ENCODE data around the gene CAND1. TPM values are rescaled to one million over a fixed set of nuclear protein-coding genes. Genes with fewer than 3 reads are reported as not detected.

Gene CAND1
- total RNA-seq, 1 experiment from 2014 or later: 155 TPM

GRCh38 chr12:67245571-67245970 is 23.6 kb upstream of the CAND1 start:
- POLR2A ChIA-PET: no interaction called here
- ATAC-seq (no peak), DNase-seq (ENCODE audit: low read depth, low spot score) (no peak)
- Histone ChIP-seq H3K79me2 (ENCODE audit: insufficient read depth, low read length) (no peaks in the 10 kb centered on the region), H3K36me3 (ENCODE audit: control insufficient read depth in 1 of 2, insufficient read depth in 2 of 2, low read length in 2 of 2) (no peaks in the 10 kb centered on the region), H3K9me2 (ENCODE audit: insufficient read depth) (no peaks in the 10 kb centered on the region), H3K4me1 (ENCODE audit: control insufficient read depth in 1 of 2, insufficient read depth in 2 of 2, low read length in 2 of 2) (no peaks in the 10 kb centered on the region), H3K9ac (ENCODE audit: low read length) (no peak overlapping the region), H4K20me1 (ENCODE audit: insufficient read depth) (no peaks in the 10 kb centered on the region), H3K27me3 (ENCODE audit: insufficient read depth, low read length) (peaks cover 4% of the 10 kb centered on the region; the same call in 1 of the 2 replicates), H3K9me3 (ENCODE audit: control insufficient read depth in 1 of 2, insufficient read depth in 1 of 2, low read depth in 1 of 2, low read length in 2 of 2) (no peaks in the 10 kb centered on the region), H3K27ac (ENCODE audit: low read depth, low read length) (no peak overlapping the region), H3K4me2 (ENCODE audit: low read length) (no peak overlapping the region), H2AFZ (ENCODE audit: low read depth, low read length, poor library complexity, severe bottlenecking) (no peak overlapping the region), H3K4me3 (replicated peaks in 1 of 2; ENCODE audit: low read depth in 1 of 2, low read length in 2 of 2) (no peak overlapping the region)
- RAD21 ChIA-PET (ENCODE audit: low non-redundant PET in 1 of 2, low total read pairs in 2 of 2, uncharacterized antibody in 2 of 2, unreplicated experiment in 2 of 2): no interaction called here
- no peak for TF ChIP-seq JUND (IDR thresholded peaks at IDR 0.05)
- TF ChIP-seq SIN3A (IDR thresholded peaks at IDR 0.05; ENCODE audit: low read depth): no peak
- CTCF ChIA-PET: no interaction called here
- intact Hi-C loops (cut with micrococcal nuclease): no loop called here
- BruUV-seq (replicated peaks): no TSS peak

DNA sequence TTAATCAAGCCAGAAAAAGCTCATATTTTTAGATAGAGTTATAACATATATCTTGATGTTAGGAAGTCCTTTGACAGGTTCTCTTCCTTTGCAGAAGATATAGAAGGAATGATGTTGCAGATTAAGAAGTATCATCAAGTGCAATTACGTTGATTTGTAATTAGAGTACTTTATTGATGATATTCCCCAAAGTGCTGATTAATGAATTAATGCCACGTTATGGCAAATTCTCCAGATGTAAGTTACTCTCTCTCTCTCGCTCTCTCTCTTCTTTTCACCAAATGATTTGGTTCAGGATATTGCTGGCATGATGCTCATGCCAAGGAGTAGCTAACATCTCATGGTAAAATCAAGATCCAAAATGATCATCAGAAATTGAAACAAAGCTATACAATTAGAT is 18.1 kb upstream of the CAND1 start:
- peaks cover 6% of the 10 kb centered on the region; the same call in 1 of the 2 replicates for H3K27me3 ChIP-seq (ENCODE audit: insufficient read depth, low read length)
- H3K36me3 ChIP-seq (ENCODE audit: control insufficient read depth in 1 of 2, insufficient read depth in 2 of 2, low read length in 2 of 2): no peaks in the 10 kb centered on the region
- H3K27ac ChIP-seq (ENCODE audit: low read depth, low read length): no peak overlapping the region
- H3K79me2 ChIP-seq (ENCODE audit: insufficient read depth, low read length): no peaks in the 10 kb centered on the region
- H3K9me2 ChIP-seq (ENCODE audit: insufficient read depth): no peaks in the 10 kb centered on the region
- ChIA-PET POLR2A (no interaction called here), CTCF (no interaction called here), RAD21 (ENCODE audit: low non-redundant PET in 1 of 2, low total read pairs in 2 of 2, uncharacterized antibody in 2 of 2, unreplicated experiment in 2 of 2) (no interaction called here)
- intact Hi-C loops (cut with micrococcal nuclease): no loop called here
- H3K9ac ChIP-seq (ENCODE audit: low read length): no peak overlapping the region
- DNase-seq (ENCODE audit: low read depth, low spot score): no peak
- BruUV-seq (replicated peaks): no TSS peak
- no peaks in the 10 kb centered on the region for H4K20me1 ChIP-seq (ENCODE audit: insufficient read depth)
- TF ChIP-seq RAD21 (IDR thresholded peaks at IDR 0.05; ENCODE audit: low read depth) (no peak), ELF1 (IDR thresholded peaks at IDR 0.05; ENCODE audit: borderline replicate concordance, low read depth) (no peak), EZH2 (IDR thresholded peaks at IDR 0.05) (no peak), SIN3A (IDR thresholded peaks at IDR 0.05; ENCODE audit: low read depth) (no peak), FOSL1 (IDR thresholded peaks at IDR 0.05; ENCODE audit: low read depth) (no peak), ZFX (IDR thresholded peaks at IDR 0.05) (no peak), CTCF (IDR thresholded peaks at IDR 0.05 in 2 of 3, conservative IDR thresholded peaks at IDR 0.05 in 1 of 3; ENCODE audit: borderline replicate concordance in 1 of 3, insufficient read depth in 1 of 3, low read depth in 2 of 3, low read length in 2 of 3) (no peak), CEBPB (IDR thresholded peaks at IDR 0.05; ENCODE audit: low read depth) (no peak), JUND (IDR thresholded peaks at IDR 0.05) (no peak), POLR2AphosphoS5 (IDR thresholded peaks at IDR 0.05; ENCODE audit: low read depth, low read length) (no peak), EZH2phosphoT487 (IDR thresholded peaks at IDR 0.05; ENCODE audit: borderline replicate concordance) (no peak), POLR2A (IDR thresholded peaks at IDR 0.05; ENCODE audit: borderline replicate concordance, extremely low read depth, insufficient read depth, insufficient read length) (no peak), ZNF274 (IDR thresholded peaks at IDR 0.05; ENCODE audit: low read depth, low read length) (no peak), TCF7L2 (IDR thresholded peaks at IDR 0.05; ENCODE audit: borderline replicate concordance, extremely low read depth, insufficient read depth, insufficient read length) (no peak), ATF3 (IDR thresholded peaks at IDR 0.05) (no peak), SRF (IDR thresholded peaks at IDR 0.05; ENCODE audit: low read depth) (no peak), SP1 (IDR thresholded peaks at IDR 0.05; ENCODE audit: low read depth) (no peak), CBX3 (IDR thresholded peaks at IDR 0.05; ENCODE audit: low read depth) (no peak)
- TF ChIP-seq, protein P1, sequence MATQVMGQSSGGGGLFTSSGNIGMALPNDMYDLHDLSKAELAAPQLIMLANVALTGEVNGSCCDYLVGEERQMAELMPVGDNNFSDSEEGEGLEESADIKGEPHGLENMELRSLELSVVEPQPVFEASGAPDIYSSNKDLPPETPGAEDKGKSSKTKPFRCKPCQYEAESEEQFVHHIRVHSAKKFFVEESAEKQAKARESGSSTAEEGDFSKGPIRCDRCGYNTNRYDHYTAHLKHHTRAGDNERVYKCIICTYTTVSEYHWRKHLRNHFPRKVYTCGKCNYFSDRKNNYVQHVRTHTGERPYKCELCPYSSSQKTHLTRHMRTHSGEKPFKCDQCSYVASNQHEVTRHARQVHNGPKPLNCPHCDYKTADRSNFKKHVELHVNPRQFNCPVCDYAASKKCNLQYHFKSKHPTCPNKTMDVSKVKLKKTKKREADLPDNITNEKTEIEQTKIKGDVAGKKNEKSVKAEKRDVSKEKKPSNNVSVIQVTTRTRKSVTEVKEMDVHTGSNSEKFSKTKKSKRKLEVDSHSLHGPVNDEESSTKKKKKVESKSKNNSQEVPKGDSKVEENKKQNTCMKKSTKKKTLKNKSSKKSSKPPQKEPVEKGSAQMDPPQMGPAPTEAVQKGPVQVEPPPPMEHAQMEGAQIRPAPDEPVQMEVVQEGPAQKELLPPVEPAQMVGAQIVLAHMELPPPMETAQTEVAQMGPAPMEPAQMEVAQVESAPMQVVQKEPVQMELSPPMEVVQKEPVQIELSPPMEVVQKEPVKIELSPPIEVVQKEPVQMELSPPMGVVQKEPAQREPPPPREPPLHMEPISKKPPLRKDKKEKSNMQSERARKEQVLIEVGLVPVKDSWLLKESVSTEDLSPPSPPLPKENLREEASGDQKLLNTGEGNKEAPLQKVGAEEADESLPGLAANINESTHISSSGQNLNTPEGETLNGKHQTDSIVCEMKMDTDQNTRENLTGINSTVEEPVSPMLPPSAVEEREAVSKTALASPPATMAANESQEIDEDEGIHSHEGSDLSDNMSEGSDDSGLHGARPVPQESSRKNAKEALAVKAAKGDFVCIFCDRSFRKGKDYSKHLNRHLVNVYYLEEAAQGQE (IDR thresholded peaks at IDR 0.05; ENCODE audit: low read depth): no peak
- H3K4me1 ChIP-seq (ENCODE audit: control insufficient read depth in 1 of 2, insufficient read depth in 2 of 2, low read length in 2 of 2): no peaks in the 10 kb centered on the region
- H3K4me3 ChIP-seq (replicated peaks in 1 of 2; ENCODE audit: low read depth in 1 of 2, low read length in 2 of 2): no peak overlapping the region
- H3K9me3 ChIP-seq (ENCODE audit: control insufficient read depth in 1 of 2, insufficient read depth in 1 of 2, low read depth in 1 of 2, low read length in 2 of 2): no peaks in the 10 kb centered on the region
- no peak overlapping the region for H2AFZ ChIP-seq (ENCODE audit: low read depth, low read length, poor library complexity, severe bottlenecking)
- no peak overlapping the region for H3K4me2 ChIP-seq (ENCODE audit: low read length)
- ATAC-seq: no peak
